HG02678 (cell line): ENCODE data around the gene ODF4.
"Not testable (repeated sequence)": the region's sequence is repeated elsewhere in the genome, so short reads cannot be mapped to it uniquely, and the experiment has no call there.

Experiments
- ATAC-seq: cut with Tn5 transposase; IDR thresholded peaks from one replicate; pipeline ENCODE4 v1.9.1; 2021; ENCODE audit warnings: mild to moderate bottlenecking, moderate library complexity; ENCODE audit not compliant: unreplicated experiment

ODF4 gene

DNA sequence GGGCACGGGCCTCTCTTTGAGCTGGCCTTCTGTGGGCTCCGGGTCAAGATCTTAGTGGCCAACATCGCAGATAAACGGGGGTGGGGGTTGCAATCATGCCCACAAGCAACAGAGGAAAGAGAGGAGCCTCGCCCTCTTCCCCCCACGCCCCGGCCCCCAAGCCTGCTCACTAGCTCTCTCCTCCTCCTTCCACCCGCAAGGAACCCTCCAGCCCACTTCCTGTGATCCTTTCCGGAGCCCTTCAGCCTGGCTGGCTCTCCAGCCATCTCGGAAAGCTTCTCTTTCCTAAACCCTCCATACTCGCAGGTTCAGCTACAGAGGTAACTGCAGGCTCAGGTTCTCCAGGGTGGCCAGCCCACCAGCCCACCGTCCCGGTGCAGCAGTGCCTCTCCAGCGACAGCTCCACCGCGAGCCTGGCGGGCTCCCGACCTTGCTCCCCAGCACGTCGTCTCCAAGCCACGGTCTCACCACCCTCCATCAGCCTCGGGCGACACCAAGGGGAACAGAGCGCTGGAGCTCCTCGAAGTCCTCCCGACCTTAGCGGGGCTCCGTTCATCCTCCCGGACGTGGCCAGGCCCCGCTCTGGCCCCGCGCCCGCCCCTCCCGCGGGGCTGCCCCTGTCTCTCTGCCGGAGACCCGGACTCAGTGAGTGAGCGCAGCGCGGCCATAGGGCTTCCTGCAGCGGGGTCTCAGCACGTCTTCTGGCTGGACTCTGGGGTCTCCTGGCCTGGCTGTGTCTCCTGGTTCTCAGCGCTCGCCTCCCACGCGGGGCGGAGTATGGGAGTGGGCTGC lies 12.9 kb upstream of the ODF4 start:
- no peak for ATAC-seq

DNA sequence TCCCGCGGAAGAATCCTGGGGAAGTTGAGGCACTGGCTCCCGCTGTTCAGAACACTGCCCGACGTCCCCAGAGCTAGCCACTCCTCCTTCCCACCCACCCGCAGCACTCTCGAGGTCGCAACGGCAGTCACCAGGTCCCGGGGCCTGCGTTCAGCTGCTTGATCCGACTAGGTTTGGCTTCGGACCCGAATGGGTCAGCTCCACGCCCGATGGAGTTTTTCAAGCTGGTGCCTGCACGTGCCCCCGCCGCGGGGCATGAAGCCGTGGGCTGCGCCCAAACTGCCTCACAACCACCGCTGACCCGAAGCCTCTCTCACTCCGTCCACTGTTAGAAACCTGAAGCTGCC lies 12.4 kb upstream of the ODF4 start:
- no peak for ATAC-seq

DNA sequence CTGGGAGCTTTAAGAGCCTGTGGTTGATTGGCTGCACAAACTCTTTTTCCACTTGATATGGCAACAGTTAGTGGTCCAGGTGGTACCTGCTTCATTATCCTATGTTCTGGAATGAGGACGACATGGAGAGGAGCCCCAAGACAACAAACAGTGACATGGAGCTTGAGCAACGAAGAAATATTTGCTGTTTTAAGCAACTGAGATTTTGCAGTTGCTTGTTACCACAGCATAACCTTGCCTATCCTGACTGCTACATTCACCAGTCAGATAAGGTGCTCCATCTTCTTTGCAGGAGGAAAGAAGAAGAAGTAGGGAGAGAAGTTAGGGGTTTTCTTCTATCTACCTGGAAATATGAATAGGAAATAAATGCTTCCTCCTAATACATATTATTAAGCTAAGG lies 7.5 kb upstream of the ODF4 start:
- no peak for ATAC-seq

DNA sequence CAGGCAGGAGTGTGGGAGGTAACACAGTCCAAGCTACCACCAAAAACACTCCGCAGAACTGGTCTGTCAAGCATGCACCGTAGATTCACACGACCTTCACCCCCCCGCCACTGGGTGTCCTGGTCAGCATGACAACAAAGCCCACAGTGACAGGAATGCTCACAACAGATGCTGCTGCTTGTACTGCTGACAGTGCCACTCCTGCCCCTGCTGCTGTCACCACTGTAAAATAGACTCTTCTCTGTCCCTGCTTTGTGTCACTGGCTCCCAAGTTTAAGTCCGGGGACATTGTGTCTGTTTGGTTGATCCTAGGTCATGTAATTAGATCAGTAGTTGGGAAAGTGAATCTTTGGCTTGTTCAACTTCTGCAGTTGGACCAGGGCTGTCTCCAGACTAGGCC lies 7.0 kb upstream of the ODF4 start:
- ATAC-seq, result no peak

DNA sequence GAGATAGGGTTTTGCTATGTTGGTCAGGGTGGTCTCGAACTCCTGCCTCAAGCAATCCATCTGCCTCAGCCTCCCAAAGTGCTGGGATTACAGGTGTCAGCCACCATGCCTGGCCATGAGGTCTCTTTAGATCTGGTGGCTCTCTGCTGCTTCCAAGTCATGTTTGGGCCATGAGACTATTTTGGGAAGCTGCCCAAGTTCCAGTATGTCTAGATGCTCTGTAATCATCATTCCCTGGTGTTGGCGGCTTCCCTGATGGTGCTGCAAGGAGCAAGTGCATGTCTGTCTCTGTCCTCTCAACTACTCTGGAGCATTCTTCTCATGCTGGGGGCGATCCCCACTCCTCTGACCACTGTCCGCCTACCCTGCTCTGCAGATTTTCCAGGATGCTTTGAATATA lies 6.4 kb upstream of the ODF4 start:
- ATAC-seq, result no peak

DNA sequence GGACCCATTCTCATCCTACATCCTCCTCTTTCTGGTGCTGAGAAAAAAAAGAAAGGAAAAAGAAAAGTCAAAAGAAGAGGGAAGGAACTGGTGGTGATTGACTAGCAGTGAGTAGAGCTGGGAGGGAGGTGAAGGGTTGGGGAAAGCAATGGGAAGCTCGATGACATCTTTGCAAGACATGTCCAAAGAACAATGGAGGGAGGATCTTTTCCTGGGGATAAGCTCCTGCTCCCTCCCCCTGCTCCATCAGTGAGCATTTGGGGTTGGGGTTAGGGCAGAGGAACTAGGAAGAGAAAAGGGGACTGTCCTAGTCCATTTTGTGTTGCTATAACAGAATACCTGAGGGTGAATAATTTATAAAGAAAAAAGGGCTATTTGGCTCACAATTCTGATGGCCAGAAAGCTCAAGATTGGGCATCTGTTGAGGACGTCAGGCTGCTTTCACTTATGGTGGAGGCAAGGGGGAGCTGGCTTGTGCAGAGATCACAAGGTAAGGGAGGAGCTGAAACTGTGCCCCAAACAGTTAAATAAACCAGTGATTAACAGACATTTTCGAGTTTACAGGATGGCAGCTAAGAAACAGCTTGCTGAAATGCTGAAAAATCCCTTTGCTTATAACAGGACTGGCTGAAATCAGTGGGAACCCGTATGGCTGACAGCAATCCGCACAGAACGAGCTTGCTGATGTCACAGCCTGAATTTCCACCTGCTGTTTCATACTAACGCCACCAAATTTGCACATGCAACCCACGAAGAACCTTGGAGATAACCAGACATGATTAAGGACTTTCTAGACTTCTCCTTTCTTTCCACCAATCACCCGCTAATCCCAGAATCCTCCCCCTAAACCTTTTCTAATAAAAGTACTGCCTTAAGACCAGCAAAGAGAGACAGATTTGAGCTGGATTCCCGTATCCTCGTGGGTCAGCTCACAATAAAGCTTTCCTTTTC lies 1.6 kb upstream of the ODF4 start:
- no peak for ATAC-seq

DNA sequence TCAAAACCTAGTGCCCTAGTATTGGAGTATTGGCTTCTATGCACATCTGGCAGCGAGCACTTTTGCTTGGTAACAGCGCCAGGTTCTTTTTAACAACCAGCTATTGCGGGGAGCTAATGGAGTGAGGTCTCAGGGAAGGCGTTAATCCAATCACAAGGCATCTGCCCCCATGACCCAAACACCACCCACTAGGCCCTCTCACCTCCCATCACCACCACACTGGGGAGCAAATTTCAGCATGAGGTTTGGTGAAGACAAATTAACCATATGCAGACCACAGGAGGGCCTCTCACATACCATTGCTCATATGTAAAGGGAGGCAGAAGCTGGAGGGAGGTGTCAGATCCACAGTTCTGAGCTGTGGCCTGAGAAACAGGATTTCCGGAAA lies 893 bp upstream of the ODF4 start:
- no peak for ATAC-seq

DNA sequence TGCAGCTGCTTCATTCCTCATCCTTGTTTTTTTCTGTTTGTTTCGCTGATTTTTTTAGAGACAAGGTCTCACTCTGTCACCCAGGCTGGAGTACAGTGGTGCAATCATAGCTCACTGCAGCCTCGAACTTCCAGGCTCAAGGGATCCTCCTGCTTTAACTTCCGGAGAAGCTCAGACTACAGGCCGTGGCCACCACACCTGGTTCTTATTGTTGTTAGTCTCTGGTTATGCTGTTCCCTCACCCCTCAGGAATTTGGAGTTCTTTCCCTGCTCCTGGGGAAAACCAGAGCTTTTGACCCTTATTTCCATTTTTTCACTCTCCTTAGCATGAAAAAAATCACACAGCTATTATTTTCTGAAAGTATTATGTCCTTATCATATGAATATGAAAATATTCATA lies 1.8 kb downstream of the ODF4 start:
- no peak for ATAC-seq

DNA sequence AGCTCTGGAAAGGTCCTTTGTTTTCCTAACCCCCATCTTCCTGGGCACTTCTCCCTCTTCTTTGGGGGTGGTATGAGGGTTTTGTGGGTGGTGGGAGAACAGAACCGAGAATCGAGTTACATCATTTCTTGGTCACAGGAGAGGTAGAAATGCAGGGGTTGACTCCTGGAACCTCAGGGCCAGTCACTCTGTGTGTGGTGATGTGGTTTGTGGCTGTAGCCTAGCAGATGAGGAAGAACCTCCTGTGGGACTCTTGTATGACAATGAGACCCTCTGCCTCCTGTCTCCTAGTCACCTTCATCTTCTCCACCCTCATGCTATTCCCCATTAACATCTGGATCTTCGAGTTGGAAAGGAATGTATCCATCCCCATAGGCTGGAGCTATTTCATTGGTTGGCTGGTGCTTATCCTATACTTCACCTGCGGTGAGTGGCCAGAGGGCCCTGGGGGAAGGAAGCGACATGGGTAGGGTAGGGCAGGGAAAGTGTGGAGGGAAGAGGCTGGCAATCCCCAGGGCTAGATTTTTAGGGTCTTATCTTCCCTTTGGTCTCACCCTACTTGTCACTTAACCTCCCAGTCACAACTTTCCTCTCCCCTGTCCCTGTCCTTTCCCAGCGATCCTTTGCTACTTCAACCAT lies 5.5 kb downstream of the ODF4 start:
- no peak for ATAC-seq

DNA sequence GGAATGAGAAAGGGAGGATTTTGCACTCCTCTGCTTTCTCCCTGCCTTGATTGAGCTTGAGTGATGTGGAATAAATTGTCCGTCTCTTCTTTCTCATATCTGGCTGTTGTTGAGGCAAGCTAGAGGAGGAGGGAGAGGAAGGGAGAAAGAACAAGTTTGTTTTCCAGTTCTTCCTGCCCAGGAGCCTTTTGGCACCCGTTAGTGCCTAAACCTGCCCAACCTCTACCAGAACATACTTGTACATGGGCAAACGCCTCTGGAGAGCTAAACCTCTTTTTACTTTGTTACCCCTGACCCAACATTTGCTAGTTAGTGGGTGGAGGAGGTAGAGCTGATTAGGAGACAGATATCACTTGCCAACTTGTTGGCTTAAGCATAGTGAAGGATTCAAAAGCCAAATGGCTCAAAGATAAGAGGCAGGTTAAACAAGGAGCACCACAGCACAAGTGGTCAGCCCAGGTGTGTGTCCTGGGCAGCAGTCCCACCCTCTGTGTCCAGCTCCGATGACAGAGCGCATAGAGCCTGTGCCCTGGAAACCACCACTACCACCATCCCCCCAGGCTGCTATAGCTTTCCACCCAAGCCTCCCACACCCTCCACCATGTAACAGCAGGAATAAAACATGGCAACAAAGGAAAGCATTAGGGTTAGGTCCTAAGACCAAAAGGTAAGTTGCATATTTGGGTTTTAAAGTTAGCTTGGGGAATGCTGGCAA lies 6.5 kb downstream of the ODF4 start:
- no peak for ATAC-seq

DNA sequence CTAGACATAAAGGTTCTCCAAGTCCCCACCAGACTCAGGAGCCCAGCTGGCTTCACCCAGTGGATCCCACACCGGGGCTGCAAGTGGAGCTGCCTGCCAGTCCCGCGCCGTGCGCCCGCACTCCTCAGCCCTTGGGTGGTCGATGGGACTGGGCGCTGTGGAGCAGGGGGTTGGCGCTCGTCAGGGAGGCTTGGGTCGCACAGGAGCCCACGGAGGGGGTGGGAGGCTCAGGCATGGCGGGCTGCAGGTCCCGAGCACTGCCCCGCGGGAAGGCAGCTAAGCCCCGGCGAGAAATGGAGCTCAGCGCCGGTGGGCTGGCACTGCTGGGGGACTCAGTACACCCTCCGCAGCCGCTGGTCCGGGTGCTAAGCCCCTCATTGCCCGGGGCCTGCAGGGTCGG lies 7.4 kb downstream of the ODF4 start:
- not testable (repeated sequence) for ATAC-seq

DNA sequence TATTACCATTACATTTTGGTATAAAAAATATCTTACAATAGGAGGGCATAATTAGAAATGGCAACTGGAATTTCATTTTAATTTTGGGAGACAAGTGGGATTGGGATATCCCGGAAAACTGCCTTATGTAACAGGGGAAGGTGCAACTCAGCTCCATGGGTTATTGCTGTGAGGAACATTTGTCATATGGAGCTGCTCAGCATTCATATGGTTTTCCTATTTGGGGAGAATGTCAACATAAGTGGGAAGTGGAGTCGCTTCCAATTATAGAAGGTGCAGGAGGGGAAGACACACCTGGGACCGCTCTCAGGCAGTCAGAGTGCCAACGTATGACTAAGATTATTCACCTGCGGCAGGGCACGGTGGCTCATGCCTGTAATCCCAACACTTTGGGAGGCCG lies 10.7 kb downstream of the ODF4 start:
- no peak for ATAC-seq

DNA sequence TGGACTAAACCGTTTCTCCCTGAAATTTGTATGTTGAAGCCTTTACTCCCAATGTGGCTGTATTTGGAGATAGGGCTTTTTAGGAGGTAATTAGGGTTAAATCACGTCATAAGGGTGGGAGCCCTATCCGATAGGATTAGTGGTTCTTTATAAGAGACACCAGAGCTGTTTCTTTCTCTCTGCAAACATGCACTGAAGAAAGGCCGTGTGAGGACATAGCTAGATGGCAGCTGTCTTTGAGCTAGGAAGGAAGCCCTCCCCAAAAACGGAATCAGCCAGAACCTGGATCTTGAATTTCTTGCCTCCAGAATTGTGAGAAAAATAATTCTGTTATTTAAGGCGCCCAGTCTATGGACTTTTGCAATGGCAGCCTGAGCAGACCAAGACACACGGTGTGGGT lies 14.1 kb downstream of the ODF4 start:
- ATAC-seq, result no peak

DNA sequence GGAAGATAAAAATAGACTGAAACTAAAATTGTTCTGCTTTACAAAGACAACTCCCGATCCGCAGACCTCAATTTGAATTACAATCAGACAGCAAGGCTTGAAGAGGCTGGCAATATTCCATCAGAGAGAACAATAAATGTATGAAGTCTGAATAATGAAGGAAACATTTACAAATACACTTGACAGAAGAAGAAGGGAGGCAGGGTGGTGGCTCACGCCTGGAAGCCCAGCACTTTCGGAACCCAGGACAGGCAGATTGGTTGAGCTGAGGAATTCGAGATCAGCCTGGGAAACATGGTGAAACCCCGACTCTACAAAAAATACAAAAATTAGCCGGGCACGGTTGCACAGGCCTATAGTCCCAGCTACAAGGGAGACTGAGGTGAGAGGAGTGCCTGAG lies 14.6 kb downstream of the ODF4 start:
- ATAC-seq, result no peak

DNA sequence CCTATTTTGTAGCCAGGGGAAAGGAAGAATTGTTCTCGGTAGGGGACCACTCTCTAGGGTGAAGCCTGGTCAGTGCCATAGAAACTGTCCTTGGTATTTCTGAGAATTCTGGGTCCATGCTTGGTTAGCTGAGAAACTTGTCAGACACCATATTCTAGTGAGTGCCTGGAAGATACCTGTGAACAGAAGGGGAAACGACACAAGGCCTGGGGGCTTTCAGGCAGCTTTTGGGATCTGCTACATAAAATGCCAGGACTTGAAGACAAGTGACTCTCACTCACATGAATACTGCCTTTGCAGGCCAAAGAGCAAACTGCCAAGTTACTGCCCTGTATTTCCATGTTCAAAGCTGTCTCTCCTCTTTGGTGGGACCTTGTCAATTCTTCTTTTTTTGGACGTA lies 18.3 kb downstream of the ODF4 start:
- no peak for ATAC-seq

DNA sequence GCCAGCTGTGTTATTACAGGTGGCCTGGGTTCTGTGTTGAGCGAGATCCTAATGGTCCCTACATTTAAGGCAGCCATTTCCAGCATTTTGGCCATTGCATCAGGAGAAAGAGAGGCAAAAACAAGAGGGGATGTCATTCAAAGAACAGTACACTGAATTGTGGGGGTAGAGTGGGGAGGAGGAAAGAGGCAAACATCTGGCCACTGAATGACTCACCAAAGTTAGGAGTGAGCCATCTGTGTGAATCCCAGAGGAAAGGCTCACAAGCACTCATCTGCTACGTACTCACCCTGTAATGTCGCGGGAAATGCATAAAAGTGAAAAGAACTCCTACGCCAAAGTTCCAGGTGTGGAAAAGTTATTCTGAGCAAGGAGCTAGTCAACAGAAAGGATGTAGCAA lies 20.1 kb downstream of the ODF4 start:
- ATAC-seq, result no peak

DNA sequence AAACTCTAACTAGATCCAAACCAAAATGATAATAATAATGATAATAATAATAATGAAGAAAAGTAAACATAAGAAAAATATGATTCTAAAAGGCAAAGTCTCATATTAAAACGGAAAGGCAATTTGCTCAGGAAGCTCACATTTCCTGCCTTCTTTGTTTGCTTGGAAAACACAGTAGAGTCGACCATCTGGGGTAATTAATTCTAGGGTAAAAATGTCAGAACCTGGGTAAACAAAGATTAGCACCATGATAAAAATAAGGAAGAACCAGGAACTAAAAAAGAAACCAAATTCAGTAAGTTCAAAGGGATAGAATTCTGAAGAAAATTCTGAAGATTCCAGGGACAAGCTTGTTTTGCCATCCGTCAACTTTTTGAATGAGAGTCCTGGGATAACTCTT lies 20.6 kb downstream of the ODF4 start:
- ATAC-seq, result no peak

DNA sequence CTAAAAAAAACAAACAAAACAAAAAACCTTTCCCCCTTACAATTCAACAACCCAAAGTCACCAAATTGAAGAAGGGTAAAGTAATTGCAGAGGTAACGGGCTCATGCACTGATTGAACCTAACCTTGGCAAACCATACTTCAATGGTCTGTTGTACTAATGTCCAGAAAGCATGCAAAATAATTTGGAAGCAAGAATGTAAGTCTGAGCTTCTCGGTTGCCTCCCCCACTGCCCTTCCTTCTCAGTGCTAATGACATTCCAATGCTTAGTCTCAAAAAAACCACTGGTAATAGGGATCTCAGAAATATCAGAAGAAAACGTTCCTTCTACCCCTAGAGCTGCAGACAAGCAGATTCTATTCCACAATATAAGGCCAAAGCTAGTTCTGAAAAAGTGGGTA lies 21.1 kb downstream of the ODF4 start:
- ATAC-seq, result no peak

DNA sequence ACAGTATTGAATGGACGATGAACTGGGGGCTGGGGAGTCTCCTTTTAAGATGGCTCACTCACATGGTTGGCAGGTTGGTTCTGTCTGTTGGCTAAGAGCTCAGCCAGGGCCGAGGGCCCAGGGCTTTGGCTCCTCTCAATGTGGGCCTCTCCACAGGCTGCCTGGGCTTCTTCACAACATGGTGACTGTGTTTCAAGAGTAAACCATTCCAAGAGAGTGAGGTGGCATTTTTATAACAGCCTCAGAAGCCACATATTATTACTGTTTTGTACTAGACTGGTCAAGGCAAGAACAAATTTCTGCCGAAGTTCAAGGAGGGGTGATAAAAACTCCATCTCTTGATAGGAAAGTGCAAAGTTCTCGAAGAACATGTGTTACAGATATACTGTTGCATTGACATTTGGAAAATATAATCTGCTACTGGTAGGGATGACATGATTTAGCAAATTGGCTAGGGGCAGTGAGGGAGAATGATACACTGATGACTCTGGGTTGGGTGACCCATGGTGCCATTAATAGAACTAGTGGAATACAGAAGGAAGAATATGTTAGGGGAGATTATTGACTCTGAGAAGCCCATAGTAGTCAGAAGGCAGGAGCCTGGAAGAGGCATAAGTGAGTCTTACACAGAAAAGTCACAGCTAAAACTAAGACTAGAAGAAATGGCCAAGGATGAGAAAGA lies 23.2 kb downstream of the ODF4 start:
- no peak for ATAC-seq

DNA sequence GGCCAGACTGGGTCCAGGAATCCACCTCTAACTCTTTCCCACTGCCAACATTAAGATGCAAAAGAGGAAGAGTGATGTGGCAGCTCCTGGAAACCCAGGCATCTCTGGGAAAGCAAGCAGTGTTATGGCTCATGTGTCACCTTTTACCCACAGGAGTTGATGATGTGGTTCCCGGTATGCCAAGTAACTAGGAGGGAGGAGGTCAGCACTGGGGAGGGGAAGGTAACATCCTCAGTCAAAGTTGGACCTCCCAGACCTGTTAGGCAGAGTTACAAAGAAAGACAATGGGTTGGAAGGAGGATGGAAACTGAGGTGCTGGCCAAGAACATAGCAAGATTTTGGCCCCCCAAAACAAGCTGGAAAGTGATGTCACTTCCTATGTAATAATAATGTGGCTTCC lies 25.5 kb downstream of the ODF4 start:
- ATAC-seq, result no peak

DNA sequence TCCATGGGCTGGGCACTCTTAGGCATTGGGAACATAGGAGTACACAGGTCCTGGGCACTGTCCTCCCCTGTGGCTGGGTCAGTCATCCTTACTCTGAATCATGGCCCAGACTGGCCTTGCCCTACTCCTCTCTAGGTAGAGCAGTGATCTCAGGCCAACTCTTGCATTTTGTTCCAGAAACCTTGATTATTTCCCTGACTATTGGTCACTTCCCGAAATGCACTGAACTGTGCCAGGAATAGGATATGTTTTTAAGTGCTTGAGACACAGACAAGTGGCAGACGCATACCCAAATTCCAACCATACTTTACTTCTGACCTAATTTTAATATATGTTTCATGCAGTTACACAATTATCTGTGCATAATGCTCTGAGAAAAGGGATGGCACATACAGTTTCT lies 26.6 kb downstream of the ODF4 start:
- ATAC-seq, result no peak
